Stimulated activated CD8-positive, alpha-beta memory T cell treated with anti-CD3 and anti-CD28 coated beads, Interleukin-12 subunit alpha, Interleukin-12 subunit beta, amount 100 ng/mL, for 4 hours (primary cell): ENCODE measurements around the gene POLD1.
"Not testable (repeated sequence)": the region's sequence is repeated elsewhere in the genome, so short reads cannot be mapped to it uniquely, and the experiment has no call there.

Experiments used
- DNase-seq: peaks from one replicate; pipeline ENCODE4 v3.0.0-alpha.2; 2020; ENCODE audit warnings: low read depth

POLD1 gene

GRCh38 chr19:50383852-50384684 lies at the start of gene POLD1:
POLD1 (plus strand) TSS chr19:50384347; CDS start chr19:50398852, 14,505 bp downstream.
- DNase-seq = peak; percentile 98

- no peak for DNase-seq
These were observed 49.3 kb upstream of the POLD1 start for GRCh38 chr19:50334741-50335421.

GRCh38 chr19:50337031-50337430 lies 47.1 kb upstream of the POLD1 start:
- DNase-seq = not testable (repeated sequence)

GRCh38 chr19:50340331-50340730 lies 43.8 kb upstream of the POLD1 start:
- DNase-seq = no peak

GRCh38 chr19:50341091-50341564 lies 43.0 kb upstream of the POLD1 start:
- DNase-seq = no peak

- no peak for DNase-seq
These were observed 39.4 kb upstream of the POLD1 start for GRCh38 chr19:50344661-50345318.

GRCh38 chr19:50347089-50347581 lies 37.0 kb upstream of the POLD1 start:
- DNase-seq = not testable (repeated sequence)

- no peak for DNase-seq
These were observed 34.7 kb upstream of the POLD1 start for GRCh38 chr19:50349277-50350057.

GRCh38 chr19:50352242-50352641 lies 31.9 kb upstream of the POLD1 start:
- no peak for DNase-seq

GRCh38 chr19:50353487-50353880 lies 30.7 kb upstream of the POLD1 start:
- DNase-seq = not testable (repeated sequence)

- DNase-seq = no peak
These were observed 27.4 kb upstream of the POLD1 start for GRCh38 chr19:50356691-50357177.

GRCh38 chr19:50357178-50358100 lies 26.7 kb upstream of the POLD1 start:
- peak; percentile 84 for DNase-seq

GRCh38 chr19:50358483-50359327 lies 25.4 kb upstream of the POLD1 start:
- peak; percentile 63 for DNase-seq

GRCh38 chr19:50359328-50359818 lies 24.8 kb upstream of the POLD1 start:
- DNase-seq = no peak

- no peak for DNase-seq
These were observed 22.7 kb upstream of the POLD1 start for GRCh38 chr19:50361290-50362029.

- no peak for DNase-seq
These were observed 22.1 kb upstream of the POLD1 start for GRCh38 chr19:50362030-50362412.

GRCh38 chr19:50362656-50363424 lies 21.3 kb upstream of the POLD1 start:
- no peak for DNase-seq
